Hepatocyte (in vitro differentiated cells): ENCODE measurements around the gene TRAF2.

Experiments
- CTCF ChIP-seq: fragments of 200-600 bp; sonication (generic); IDR thresholded peaks from 2 replicates; pipeline ENCODE4 v1.5.1; 2016; ENCODE audit warnings: antibody characterized with exemption, mild to moderate bottlenecking; ENCODE audit not compliant: poor library complexity
- EZH2 ChIP-seq: fragments of 200-600 bp; sonication (generic); IDR thresholded peaks from 2 replicates; pipeline ENCODE4 v1.6.1; 2016; ENCODE audit warnings: antibody characterized with exemption, mild to moderate bottlenecking, borderline replicate concordance
- EZH2phosphoT487 ChIP-seq: fragments of 200-600 bp; sonication (generic); IDR thresholded peaks from one replicate; pipeline ENCODE4 v1.6.1; 2018; ENCODE audit warnings: antibody characterized with exemption, mild to moderate bottlenecking, low read depth, moderate library complexity; ENCODE audit not compliant: unreplicated experiment, severe bottlenecking

GRCh38 chr9:136969774-136970173 is 83.5 kb downstream of the TRAF2 start:
- TF ChIP-seq CTCF (no peak), EZH2 (no peak), EZH2phosphoT487 (no peak)
